Hematopoietic multipotent progenitor cell treated with erythropoietin and hydrocortisone succinate and interleukin-3 and kit ligand, for 17 days (in vitro differentiated cells): Measurements from ENCODE around the gene GCLM.
"Not testable (repeated sequence)": the region's sequence is repeated elsewhere in the genome, so short reads cannot be mapped to it uniquely, and the experiment has no call there.

Source experiments
- DNase-seq: peaks from one replicate; pipeline ENCODE4 v3.0.0-alpha.2; 2015; ENCODE audit warnings: low spot score

Gene GCLM, protein sequence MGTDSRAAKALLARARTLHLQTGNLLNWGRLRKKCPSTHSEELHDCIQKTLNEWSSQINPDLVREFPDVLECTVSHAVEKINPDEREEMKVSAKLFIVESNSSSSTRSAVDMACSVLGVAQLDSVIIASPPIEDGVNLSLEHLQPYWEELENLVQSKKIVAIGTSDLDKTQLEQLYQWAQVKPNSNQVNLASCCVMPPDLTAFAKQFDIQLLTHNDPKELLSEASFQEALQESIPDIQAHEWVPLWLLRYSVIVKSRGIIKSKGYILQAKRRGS

DNA sequence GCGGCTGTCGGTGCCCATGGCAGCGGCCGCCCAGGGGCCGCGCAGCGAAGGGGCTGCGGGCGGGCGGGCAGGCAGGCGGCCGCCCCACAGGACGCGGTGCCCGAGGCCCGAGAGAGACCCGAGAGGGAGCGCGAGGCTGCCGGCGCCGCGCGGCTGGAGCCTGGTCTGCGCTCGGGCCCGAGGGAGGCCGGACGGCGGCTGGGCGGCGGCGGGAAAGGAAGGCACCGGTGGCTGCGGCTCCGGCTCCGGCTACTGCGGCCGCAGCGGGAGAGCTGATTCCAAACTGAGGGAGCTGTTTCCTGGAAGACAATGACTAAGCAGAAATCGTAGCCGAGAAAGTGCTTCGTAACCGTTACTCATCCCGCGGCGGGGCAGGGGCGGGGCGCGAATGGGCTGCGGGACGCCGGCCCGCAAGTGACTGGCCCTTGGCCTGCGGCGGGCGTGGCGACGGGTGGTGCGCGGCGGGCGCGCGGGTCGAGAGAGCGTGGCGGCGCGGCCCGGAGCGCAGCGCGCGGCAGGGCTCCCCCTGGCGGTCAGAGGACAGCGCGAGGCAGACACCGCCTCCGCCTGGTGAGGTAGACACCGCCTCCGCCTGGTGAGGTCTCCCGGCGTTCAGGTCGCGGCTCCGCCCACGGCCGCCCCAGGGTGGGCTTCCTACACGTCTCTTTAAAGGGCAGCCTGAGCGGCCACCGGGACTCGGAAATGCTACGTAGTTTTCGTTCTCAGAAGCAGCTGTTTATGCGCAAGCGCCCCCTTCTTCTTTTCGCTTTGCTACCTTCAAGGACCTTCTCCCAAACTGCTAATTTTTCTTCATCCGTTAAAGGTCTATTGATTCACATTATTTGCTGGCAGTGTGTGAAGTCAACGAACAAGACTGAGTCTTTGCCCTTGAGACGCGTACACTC, at the start of gene GCLM:
Gene GCLM, minus strand, starts transcription at position 285 of the 905 bp plus-strand sequence. Its CDS starts 267 bp downstream, at position 18.
- peak; percentile 98 for DNase-seq

DNA sequence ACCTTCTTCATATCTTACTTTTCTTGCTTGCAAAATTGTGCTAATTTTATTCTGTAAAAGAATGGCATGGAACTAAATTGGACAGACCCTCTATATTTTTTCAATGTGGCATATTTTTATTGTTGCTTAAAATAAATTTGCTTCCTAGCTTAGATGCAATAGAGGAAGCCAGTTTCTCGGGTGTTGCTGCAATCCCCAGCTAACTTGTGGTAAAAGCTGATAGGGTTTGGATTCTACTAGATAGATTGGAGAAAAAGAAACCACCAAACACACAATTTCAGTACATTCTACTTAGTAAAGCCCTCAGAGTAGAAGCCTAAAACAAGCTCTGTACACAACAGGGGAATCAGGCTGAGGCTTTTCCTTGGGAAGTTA, 49.5 kb upstream of the GCLM start:
- no peak for DNase-seq

DNA sequence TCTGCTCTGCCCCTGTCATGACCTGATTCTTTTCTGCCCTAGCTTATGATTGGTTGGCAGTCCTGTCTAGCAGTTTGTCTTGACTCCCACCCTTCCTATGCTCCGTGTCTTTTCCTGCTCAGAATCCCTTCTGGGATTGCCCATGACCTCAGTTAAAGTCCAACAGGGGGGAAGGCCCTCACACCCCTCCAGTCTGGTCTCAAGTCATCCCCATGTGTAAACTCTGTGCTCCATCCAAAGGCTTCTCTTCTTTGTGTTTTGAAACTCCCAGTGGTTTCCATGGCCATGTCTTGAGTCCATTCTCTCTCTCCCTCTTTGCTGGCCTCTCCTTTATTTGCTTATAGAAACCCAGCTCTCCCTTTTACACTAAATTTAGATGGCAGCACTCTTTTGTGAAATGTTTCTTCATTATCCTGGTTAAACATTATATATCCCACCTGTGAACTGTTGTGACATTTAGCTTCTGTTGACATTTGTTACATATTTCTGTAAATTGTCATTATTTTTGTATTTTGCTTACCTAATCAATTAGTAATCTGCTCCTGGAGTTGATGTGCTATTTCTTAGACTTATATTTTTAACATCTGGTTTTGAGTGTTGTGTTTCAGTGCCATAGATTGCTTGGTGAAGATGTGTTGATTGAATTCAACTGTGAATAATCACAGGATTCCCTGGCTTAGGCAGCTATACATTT, 48.9 kb upstream of the GCLM start:
- DNase-seq: no peak

DNA sequence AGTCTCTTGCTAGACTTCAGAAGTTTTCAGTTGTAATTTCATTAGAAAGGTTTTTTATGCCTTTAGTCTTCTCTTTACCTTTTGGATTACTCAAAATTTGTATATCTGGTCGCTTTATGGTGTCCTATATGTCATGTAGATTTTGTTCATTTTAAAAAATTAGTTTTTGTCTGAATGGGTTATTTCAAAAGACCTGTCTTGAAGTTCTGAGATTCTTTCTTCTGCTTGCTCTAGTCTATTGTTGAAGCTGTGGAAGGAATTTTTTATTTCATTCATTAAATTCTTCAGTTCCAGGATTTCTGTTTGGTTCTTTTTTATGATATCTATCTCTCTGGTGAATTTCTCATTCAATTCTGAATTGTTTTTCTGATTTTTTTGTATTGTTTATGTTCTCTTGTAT, 46.5 kb upstream of the GCLM start:
- no peak for DNase-seq

GRCh38 chr1:93947002-93947686, 37.9 kb upstream of the GCLM start:
- DNase-seq: not testable (repeated sequence)

DNA sequence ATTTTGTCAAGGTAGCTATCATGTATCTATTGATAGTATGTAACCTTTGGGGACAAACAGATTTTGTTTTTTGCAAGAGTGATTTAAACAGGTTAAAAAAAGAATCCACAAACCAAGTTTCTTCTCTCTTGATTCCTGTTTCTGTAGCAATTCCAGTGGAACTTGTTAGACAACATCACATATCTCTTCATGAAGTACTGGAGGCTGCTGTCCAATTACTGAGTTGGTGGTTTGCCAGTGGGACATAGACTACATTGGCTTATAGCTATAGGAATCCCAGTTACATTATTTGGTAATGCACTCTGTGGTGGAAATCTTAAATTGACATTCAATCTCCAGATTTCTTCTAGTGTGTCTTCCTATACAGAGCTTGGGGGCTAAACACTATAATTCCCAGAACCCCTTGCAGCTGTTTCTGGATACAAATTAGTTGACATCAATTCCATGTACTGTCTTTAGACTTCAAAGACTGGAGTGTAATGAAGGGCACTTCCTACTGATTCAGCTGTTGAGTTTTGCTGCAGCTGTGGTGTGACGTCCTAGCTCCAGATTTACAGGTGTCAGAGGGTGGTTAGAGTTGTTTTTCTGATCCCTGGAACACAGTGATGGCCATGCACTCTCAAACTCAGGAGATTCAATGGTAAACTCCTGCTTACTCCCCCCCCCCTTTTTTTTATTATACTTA, 29.4 kb upstream of the GCLM start:
- no peak for DNase-seq

DNA sequence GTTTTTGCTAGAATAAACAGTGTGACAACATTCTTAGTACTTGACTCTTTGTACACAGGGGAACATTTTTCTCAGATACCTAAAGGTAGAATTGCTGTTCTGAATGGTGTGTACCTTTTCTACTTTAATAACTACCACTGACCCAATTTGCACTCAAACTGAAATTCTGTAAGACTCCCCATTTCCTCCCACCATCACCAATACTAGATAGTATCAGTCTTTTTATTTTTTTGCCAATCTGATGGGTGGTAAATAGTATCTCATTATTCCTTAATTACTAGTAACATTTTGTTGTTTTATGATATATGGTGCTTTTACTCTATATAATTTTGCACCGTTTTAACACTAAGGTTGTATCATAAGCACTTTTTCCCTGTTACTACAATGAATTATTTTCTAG, 28.8 kb upstream of the GCLM start:
- no peak for DNase-seq

- no peak for DNase-seq
Measured at GRCh38 chr1:93925206-93925605, 16.0 kb upstream of the GCLM start.

DNA sequence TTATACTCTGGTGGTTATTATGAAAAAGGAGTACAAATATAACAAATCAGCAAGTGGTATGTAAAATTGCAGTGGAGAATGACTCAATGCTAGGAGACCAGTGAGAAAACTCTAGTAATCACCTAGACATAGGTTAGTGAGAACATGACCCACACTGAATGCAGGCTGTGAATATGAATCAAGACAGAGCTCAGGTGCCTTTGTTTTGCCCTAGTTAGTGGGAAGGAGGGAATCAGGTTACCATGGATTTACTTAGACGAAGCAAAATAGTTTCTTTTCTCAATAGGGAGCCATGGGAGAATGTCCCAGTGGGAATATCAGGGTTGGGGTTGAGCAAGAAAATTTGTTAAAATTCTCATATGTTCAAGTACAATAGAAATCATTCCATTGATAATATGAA, 10.6 kb upstream of the GCLM start:
- DNase-seq: no peak

DNA sequence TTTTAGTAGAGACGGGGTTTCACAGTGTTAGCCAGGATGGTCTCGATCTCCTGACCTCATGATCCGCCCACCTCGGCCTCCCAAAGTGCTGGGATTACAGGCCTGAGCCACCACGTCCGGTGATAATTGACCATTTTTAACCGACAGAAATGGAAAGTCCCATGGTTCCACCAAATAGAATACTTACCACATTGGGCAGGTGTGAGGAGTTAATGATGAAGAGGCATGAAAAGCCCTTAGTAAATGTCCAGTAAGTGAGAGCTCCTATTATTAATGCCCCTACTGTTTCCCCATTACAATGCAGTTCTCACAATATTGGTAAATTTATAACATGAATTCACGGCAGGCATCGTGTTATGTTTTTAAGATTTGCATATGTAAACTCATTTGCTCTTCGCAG, 8.1 kb upstream of the GCLM start:
- DNase-seq: no peak

GRCh38 chr1:93910880-93911279, 1.6 kb upstream of the GCLM start:
- not testable (repeated sequence) for DNase-seq

GRCh38 chr1:93910305-93910704, 1.1 kb upstream of the GCLM start:
- no peak for DNase-seq

DNA sequence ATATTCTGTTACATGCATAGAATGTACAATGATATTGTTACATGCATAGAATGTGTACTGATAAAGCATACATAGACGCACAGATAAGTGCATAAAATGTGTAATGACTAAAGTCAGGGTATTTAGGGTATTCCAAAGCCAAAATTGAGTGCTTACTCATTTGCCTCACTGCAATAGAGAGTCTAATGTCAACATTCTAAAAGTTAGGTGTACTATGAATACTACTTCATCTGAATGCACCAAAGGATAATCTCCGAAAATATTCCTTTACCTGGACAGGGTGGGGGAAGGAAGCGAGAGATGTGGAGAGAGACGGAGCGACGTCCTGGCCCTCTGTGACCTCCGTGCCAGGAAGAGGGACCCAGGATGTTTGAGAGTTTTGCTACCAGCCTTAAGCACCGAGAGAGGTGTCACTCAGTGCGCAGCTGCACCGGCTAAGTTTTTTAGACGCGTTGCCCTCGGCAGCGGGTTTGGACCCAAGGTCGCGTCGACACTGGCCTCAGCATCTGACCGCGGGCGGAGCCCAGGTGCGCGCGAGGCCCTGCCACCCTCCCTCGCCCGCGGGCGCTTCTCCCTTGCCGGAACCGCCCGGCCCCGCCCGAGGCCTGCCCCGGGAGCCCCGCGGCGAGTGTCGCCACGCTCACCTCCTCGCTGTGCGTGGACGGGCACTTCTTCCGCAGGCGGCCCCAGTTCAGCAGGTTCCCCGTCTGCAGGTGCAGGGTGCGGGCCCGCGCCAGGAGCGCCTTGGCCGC, 660 bp downstream of the GCLM start:
- DNase-seq: peak; percentile 75

DNA sequence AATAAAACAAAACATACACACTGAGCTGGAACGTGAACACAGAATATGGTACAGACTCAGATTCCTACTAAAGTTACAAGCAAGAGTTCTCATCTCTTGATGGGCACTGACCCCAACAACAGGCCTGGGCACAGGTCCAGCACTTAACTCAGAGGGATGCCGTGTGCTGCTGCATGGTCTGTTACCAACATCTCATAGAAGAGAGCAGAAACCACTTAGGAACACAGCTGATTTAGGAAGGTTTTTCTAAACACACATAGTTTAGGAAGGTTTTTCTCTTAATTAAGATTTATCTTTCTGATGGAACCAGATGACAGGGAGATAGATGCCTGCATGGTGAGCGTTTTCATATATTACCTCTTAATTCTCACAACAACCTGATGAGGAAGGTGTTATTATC, 1.5 kb downstream of the GCLM start:
- peak; percentile 77 for DNase-seq

- DNase-seq: peak; percentile 19
Measured at GRCh38 chr1:93906480-93906879, 2.8 kb downstream of the GCLM start.

DNA sequence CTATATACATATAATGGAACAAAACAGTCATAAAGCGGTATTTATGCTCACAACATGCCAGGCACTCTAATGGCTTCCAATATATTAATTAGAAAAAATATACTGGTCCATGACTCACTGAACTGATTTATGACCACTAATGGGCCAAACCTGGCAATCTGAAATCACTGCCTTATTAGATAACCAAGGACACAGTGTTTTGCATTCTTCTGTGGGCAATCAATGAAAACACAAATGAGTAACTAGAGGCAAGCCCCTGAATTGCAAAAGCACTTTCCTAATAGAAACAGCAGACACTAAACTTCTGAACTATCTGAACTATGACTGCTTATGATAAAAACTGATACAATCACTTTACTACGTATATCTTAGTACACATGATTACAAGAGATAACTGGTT, 3.5 kb downstream of the GCLM start:
- peak; percentile 35 for DNase-seq

DNA sequence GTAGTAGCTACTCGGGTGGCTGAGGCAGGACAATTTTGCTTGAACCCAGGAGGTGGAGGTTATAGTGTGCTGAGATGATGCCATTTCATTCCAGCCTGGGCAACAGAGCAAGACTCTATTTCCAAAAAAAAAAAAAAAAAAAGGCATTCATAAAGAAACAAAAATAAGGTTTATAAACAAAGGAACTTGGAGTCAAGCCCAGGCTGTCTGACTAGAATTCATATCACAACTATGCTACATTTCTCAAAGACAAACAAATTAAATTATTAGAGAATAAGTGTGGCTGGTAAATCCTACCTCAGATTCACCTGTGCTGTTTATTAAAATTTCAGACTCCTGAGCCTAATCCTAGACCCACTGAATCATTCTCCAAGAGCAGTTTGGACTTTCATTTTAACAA, 4.2 kb downstream of the GCLM start:
- no peak for DNase-seq

DNA sequence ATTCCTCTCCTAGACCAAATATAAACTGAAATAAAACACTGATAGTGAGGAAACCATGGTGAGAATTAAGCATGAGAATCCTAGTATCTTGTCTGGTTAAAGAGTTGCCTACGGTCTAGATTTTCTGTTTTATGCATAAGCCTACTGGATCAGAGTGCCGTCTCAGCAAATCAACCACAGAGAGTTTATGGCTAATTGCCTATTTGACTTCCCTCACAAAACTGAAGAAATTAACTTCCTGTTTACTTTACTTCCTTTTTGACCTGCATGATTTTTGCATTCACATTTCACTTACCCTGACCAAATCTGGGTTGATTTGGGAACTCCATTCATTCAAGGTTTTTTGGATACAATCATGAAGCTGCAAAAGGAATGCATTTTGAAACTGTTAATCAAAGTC, 5.0 kb downstream of the GCLM start:
- no peak for DNase-seq

GRCh38 chr1:93900723-93901504, 8.3 kb downstream of the GCLM start:
- DNase-seq: no peak

GRCh38 chr1:93899543-93900207, 9.6 kb downstream of the GCLM start:
- no peak for DNase-seq
